Glomerular endothelial cell (primary cell): ENCODE results near the gene MBD5. TPM values are rescaled to one million over a fixed set of nuclear protein-coding genes. Genes with fewer than 3 reads are reported as not detected.

Experiments used
- DNase-seq: peaks from one replicate; pipeline ENCODE4 v3.0.0-alpha.2; 2011; ENCODE audit warnings: low read depth, low spot score; ENCODE audit errors: extremely low read depth
- total RNA-seq: library from RNA; depleted of rRNA; stranded (reverse); fragments of >200 nt; gene quantifications from 2 replicates; pipeline ENCODE4 v1.2.3, GENCODE V29; 2015

MBD5 gene
- total RNA-seq, 1 donor from 2014 or later: 20.8 TPM

DNA sequence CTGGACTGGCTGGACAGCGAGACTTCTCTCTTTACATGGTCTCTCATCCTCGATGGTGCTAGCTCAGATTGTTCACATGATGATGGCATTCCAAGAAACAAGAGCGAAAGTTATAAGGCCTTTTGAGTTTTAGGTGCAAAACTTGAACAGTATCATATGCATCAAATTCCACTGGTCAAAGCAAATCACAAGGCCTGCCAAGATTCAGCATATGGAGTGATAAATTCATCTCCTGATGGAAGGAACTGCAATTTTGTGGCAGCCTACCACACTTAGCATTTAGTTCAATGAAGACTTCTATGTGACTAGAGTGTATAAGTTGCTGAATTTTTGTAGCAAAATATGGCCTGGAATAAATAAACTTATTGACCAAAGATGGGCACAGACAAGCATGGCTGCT is 429.6 kb downstream of the MBD5 start:
- DNase-seq: no peak

DNA sequence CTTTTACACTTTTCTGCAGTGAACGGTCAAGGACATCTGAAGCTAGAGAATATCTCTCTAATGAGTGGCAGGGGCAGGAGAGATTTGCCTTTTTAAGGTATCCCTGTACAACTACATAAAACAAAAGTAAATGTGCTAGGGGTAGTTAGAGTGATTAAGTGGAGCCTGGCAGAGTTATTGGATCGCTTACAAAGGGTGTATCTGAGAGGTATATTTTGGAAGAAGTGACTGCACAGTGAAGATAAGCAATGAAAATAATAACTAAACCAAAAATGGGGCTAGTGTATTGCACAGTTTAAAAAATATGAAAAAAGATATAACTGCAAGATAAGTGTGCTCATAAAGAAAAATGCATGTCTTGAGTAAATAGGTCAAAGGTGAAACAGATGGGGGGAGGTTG is 430.2 kb downstream of the MBD5 start:
- no peak for DNase-seq

DNA sequence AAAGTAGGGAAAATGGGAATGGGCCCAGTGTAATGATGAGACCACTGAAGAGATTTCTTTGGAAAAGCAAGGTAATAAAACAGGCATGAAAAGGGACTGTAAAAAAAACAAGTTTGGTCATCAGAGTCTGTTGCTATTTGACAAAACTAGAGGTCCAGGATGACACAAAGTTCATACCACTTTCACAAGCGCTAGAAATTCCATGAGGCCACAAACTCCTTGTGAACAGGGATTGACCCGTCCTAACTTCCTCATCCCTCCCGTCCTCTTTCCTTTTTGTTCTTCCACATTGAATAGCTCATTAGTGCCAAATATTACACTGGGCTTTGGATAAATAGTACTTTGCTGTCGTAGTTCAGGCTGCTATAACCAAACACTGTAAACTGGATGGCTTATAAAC is 434.9 kb downstream of the MBD5 start:
- DNase-seq: no peak

DNA sequence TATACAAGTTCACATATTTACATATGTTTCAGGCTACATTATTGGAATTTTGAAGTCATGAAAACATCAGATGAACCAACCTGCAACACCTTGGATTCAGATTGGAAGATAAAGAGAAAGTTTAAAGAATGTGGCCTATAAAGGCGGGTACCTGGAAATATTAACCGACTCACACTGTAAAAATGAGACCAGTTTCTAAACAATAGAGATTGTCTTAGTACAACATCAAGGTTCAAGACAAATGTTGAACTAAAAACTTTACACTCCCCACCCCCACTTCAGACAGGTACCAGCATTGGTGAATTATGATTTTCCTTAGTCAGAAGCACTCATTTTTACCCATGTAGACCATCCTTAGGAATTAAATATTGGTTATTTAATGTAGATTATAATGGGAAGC is 437.3 kb downstream of the MBD5 start:
- DNase-seq: no peak

DNA sequence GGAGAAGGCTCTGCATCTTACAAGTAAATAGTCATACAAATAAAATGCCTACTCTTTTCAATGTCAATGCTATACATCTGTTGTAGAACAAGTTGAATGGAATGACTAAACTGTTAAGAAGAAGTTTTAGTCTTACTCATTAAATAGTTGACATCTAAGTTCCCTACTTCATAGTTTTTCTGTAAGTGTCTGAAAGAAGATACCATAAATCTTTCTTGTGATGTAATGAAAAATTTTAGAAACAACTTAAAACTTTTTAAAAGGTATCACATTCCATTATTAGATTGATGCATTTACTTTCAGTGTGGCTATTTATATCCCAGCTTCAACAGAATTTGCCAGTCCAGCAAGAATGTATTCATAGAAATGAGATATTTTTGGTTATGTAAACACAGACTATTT is 438.5 kb downstream of the MBD5 start:
- no peak for DNase-seq

DNA sequence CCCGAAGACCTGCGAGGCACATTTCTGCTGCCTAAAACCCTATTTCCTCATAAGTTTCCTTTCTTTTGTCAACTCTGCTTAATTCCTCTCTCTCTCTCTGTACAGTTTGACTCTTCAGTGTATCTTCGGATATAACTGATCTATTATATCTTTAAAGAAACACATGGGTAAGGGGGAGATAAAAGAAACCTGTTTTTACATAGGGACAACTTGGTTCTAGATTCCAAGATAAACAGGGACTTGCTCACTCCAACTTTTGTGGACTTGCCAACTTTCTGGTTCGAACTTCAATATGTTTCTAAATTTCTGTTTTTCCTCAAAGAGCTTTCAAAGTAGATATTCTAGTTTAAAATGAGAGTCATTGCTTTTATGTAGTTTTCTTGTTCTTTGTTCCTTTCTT is 441.0 kb downstream of the MBD5 start:
- DNase-seq: no peak

DNA sequence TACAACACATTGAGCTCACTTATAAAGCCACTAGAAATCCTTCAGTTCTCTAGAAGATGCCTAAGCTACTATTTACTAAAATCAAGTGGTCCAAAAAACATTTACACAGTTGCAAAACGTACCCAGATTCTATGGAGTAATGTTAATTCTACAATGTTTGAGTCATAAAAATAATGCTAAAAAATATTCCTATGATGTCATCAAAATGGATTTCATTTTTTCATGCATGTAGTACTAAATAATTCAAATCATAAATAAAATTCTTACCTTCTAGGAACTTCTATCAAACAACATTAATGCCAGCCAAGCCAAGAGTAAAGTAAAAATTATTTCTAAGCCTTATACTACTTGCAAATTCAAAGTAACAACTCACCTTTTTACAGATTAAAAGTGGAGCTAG is 454.7 kb downstream of the MBD5 start:
- no peak for DNase-seq

DNA sequence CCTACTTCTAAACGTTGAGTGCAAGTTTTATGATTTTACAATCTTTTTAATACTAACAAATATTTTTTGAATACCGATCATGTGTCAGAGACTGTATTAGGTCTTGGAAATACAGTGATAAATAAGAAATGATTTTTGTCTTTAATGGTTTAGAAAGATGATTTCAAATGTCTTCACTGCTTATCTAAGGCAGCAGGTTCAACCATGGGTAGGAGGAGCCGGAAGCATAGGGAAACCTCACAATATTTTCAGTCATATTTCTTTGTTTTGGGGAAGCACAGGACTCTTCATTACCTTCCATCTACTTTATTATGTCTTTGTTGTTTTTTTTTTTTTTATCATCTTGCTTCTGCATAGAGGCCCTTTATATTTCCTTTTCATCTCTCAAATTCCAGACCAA is 458.5 kb downstream of the MBD5 start:
- DNase-seq: no peak

DNA sequence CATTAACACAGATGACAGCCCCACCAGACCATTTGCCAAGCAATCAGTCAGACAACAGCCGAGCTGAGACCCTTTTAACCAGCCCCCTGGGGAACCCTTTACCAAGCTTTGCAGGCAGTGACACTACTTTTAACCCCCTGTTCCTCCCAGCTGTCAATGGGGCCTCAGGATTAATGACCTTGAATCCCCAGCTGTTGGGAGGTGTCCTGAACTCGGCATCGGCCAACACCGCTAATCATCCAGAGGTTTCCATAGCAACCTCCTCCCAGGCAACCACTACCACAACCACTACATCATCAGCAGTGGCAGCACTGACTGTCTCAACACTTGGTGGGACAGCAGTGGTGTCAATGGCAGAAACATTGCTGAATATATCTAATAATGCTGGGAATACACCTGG is 462.8 kb downstream of the MBD5 start:
- DNase-seq: no peak

DNA sequence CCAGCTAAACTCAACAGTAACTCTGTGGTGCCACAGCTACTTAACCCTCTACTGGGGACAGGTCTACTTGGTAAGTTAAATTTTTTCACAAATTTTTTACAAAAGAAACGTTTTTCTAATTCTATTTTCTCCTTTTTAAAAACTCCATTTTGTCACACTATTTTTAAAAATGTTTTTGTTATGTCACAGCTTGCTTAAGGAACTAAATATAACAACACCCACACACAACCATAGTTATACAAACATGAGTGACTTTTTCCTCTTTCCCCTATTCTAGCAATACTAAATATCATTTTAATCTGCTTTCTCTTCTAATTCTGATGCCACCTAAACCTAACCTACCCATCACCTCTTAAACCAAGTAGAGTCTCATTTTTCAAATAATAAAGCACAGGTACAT is 463.2 kb downstream of the MBD5 start:
- DNase-seq: no peak

DNA sequence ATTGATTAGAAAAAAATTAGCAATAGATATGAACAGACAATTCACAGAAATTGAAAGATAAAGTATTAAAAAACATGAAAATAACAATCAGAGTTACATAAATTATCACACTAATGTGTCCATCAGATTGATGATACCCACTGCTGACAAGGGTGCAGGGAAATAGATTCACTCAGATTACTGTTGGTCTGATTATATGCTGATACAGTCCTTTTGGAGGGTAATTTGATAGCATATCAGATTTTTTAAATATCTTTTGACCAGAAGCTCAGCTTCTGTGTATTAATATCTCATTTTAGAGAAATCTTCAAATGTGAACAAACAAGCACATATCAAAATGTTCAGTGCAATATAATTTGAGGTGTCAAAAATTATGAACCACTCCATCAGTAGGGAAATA is 465.8 kb downstream of the MBD5 start:
- no peak for DNase-seq

DNA sequence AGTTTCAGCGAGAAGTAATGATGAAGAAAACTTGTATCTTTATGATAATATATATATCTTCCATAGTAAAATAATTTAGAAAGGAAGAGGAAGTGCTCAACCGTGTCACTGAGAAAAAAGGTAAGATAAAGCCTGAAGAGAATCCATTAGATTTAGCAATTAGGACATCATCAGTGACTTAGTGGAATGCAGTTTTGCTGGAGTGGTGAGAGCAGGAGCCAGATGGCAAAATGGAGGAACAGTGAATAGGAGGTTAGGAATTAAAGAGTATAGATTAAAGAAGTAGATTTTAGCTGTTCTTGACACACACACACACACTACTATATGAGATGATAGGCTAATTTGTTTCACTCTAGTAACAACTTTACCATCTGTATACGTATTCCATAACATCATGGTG is 466.5 kb downstream of the MBD5 start:
- DNase-seq: no peak

DNA sequence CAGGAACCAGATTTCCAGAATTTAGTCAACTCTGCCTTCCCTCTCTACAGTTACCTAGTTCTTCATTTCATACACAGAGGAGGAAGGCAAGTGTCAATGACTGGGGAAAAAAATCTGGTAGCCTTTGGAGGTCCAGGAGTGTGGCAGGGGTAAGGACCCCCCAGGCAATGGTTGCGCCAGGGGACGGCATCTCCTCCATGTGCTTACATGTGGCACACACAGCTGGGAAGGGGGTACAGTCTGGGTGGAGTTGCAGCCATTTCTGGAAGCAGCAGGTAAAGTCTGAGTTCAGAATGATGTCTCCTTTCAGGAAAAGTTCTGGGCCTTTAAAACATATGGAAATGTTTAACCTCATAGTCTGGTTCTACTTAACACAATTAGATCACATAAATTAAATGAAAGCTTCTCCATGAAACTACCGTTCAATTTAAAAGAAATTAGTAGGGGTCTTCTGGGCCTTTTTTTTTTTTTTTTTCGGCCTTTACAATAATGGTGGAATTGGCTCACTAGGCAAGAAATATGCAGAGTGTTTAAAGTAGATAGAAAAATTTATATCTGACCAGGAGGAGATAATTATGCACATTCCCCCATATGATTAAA is 470.0 kb downstream of the MBD5 start:
- DNase-seq: no peak

DNA sequence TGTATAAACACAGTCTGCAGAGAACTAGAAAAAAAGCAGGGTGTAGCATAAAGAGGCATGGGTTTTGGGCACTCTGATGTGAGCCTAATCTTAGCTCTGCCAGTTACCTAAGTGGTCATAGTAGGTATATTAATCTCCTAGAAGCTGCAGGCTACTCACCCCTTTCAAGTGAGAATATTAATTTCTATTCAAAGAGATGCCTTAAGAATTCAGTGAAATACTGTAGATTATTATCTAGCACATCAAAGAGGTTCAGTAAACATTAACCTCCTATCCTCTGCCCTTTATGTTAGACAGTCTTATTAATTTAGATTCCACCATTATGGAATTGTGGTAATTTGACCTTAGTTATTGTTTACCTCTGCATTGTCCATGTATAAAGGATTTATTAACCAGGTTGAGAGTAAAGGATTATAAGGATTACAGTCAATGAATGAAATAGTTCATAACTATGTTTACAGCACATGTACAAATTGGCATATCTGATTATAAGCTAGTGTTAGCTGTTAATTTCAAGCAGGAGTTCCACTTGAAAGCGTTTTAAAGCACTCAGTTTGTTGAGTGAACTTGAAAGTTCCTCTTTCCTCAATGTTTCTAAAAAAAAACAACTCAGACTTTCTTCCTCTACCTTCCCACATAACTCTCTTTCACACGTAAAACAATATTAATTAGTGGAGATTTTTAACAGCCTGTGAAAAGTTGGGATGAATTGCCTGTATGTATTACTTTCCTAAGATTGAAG is 473.1 kb downstream of the MBD5 start:
- DNase-seq: no peak

DNA sequence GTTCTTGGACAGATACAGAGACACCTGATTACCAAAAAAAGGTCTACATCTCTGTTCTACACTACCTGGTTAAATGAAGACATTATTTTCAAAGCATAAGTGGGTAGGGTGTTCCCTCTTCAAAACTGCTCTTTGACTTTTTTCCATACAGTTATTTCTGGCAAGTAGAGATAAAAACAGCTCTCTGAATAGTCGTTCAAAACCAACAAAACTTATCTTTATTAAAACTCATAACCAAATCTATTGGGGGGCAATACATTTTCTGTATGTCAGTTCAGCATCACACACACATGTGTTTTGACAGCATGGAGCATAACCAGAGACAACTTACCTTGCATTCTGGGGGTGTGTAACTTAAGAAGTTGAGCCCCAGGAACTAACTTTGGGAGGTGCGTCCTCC is 474.7 kb downstream of the MBD5 start:
- DNase-seq: no peak

DNA sequence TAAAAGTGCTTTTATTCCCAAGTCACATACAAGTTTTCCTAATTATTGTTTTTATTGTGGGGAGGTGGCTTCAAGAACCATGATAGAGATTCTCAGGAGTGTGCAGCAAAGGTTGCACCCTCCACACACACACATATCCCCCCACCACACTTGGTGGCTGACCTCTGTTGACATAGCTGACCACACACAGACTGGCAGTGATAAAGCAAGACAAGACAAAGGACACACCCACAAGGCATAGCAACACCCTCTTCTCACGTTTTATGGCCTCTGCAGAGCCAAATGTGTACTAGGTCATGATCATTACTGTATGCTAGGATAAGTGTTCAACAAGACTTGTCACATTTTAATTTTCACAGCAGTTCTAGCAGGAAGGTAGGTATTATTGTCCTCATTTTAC is 480.7 kb downstream of the MBD5 start:
- no peak for DNase-seq

DNA sequence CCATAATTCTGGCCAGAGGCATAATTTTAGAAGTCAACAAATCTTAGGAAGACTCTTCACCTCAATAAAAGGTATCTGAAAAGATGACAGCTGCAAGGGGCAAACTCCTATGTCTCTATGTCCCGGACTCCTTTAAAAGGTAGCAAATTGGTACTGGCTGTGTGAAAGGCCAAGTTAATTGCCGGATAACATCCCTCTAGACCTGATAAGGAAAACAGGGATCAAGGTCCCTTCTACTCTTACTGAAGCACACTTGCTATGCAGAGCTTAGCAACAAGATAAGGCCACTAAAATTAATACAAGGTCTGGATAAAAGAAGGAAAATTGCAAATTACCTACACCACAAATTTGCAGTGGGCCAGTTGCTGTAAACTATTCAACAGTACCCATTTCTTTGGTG is 482.6 kb downstream of the MBD5 start:
- no peak for DNase-seq

DNA sequence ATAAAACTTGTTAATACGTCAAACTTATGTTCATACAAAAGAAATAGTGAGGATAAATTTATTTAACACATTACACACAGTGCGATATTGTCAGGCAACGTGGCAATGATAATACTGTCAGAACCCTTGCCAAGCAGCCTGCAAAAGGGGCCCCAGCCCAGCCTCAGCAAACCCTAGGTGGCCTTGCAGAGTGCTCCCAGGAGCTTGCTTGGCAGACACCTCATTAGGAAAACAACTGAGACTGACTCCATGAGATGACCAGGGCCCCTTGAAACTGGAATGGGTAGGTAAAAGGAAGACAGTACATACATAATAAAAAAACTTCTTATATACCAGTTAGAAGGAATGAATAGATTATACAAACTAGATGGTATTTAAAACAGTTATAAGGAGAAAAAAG is 487.1 kb downstream of the MBD5 start:
- no peak for DNase-seq

DNA sequence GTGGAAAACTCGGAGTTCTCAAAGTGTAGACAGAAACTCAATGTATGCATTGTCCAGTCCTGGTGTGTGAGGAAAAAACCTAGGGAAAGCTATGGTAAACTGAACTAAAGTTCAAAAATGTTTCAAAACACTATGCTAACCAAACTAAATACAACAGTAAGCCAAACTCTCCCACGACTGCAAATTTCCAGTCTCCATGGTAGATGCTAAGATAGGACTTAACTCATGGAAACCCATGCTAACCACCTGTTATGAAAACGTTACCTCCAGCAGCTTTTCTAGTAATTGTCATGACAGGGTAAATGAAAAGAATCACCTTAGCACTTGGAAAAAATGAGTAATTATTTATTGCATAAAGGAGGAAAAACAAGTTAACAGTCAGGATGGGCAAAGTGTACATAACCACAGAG is 488.0 kb downstream of the MBD5 start:
- no peak for DNase-seq

DNA sequence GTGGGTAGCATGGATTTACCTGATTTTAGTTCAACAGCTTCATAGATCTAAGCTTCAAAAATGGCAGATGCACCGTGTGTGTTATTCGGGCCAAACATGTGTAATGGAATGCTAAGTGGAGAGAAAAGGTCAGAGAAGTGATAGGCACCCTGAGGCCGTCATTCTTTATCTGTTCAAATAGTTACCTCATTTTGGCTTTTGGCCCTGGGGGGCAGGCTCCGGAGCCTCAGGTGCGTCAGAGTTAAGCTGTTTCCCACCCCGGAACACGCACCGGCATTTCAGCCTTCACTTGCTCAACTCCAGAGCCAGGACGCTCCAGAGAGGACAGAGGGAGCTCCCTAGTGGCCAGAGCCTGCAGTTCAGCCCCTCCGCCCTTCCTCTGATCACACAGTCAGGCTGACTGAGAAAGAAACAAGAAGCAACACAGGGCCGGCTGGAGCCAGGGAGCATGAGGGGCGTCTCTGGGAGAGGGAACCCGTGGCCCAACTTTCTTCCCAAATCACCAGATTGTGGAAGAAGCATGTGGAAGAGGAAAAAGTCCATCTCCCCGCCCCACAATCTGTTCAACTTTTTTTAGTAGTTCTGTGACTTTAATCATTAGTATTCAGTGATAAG is 488.5 kb downstream of the MBD5 start:
- DNase-seq: peak; percentile 31

DNA sequence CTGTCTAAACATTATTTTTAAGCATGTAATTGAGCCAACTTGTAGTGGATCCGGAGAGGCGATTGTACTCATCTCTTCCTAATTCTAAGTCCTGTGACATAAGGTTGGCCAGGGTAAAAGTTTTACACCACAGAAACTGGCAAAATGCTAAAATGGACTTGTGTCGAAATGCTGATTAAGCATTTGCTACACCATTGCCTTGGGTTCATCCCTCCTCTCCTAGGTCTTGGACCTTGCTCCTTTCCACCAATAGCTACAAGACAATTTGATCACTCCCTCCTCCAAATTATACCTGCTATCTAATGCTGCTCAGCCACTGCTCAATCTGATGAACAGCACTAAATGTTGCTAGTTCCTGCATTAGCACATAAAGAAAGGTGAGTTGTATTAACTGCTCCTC is 491.0 kb downstream of the MBD5 start:
- DNase-seq: no peak

DNA sequence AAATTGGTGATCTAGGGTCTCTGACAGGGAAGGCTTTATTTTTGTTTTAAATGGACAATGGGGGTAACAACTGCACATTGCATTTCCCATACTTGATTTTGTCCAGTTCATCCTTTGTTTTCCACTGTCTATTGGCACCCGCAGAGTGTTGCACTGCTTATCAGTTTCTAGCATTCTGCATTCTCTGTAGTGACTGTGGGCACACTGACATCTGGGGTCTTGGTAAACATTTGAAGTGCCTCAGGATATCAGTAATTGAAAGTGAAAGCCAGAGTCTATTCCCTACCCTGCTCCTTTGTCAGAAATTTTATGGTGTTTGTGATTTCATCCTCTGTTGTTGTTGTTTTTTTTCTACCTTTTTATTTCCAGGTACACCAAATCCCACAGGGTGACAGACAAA is 491.6 kb downstream of the MBD5 start:
- no peak for DNase-seq
